SKM-1 (cell line): ENCODE data around the gene SMIM7.

Experiments
- DNase-seq: peaks from one replicate; lab custom pipeline; 2025; ENCODE audit not compliant: unreplicated experiment; lab: John Stamatoyannopoulos, UW

Gene SMIM7

GRCh38 chr19:16596399-16596798 is 63.5 kb downstream of the SMIM7 start:
- DNase-seq, result no peak
